GM13977 (cell line): Measurements from ENCODE around the gene F12.
"Not testable (repeated sequence)": the region's sequence is repeated elsewhere in the genome, so short reads cannot be mapped to it uniquely, and the experiment has no call there.

Experiments
- DNase-seq: peaks from one replicate; pipeline ENCODE4 v3.0.0; 2012; ENCODE audit warnings: low spot score
- CTCF ChIP-seq: IDR thresholded peaks from 2 replicates; pipeline ENCODE4 v1.5.1; 2012; ENCODE audit warnings: mild to moderate bottlenecking, control low read depth; ENCODE audit not compliant: insufficient read depth; ENCODE audit errors: extremely low read depth, missing control alignments
- in situ Hi-C: fragments of 300-500 bp; cut with MboI; formaldehyde crosslinking; loops from one replicate; pipeline ENCODE4 v1.12.0; 2022; ENCODE audit warnings: low sequenced_read_pairs, low pct_unique_long_range_greater_than_20kb, mixed read lengths, inconsistent platforms; ENCODE audit not compliant: unreplicated experiment

F12 gene

GRCh38 chr5:177364159-177364962, 45.0 kb downstream of the F12 start:
- no peak for TF ChIP-seq CTCF
- peak; percentile 82 for DNase-seq
- in situ Hi-C loops, result no loop called here

GRCh38 chr5:177363565-177363964, 45.8 kb downstream of the F12 start:
- DNase-seq, result no peak
- TF ChIP-seq CTCF, result no peak
- in situ Hi-C loops, result no loop called here

- no peak for TF ChIP-seq CTCF
- DNase-seq, result peak; percentile 87
- in situ Hi-C loops, result no loop called here
These were observed 46.5 kb downstream of the F12 start for GRCh38 chr5:177362610-177363507.

GRCh38 chr5:177362292-177362609, 47.1 kb downstream of the F12 start:
- no peak for DNase-seq
- no peak for TF ChIP-seq CTCF
- in situ Hi-C loops, result no loop called here

GRCh38 chr5:177361418-177362291, 47.7 kb downstream of the F12 start:
- DNase-seq, result no peak
- TF ChIP-seq CTCF, result no peak
- in situ Hi-C loops, result no loop called here

- DNase-seq, in situ Hi-C loops: not testable (repeated sequence)
These were observed 48.6 kb downstream of the F12 start for GRCh38 chr5:177360740-177361139.
